OCI-LY1 (cell line): Measurements from ENCODE around the gene NDC80.
A peak's percentile ranks its signal among the peaks of the same experiment; 100 is the strongest.
"Not testable (repeated sequence)": the region's sequence is repeated elsewhere in the genome, so short reads cannot be mapped to it uniquely, and the experiment has no call there.

Experiments used
- H2AFZ ChIP-seq: fragments of 200-600 bp; sonication (generic), shearing (Covaris generic); 2 replicates; pipeline ENCODE4 v1.6.0; 2014; ENCODE audit warnings: antibody characterized with exemption, mild to moderate bottlenecking, low read length
- H3F3A ChIP-seq: fragments of 200-600 bp; sonication (generic), shearing (Covaris generic); 2 replicates; pipeline ENCODE4 v1.6.0; 2014; ENCODE audit warnings: mild to moderate bottlenecking, antibody characterized with exemption, low read length, moderate library complexity; ENCODE audit not compliant: insufficient read depth
- H3K27ac ChIP-seq: fragments of 200-600 bp; sonication (generic); 2 replicates; pipeline ENCODE4 v1.5.1; 2014; ENCODE audit warnings: low read length, mixed run types, mild to moderate bottlenecking, low read depth; ENCODE audit not compliant: poor library complexity, severe bottlenecking
- H3K27me3 ChIP-seq: fragments of 200-600 bp; sonication (generic); 2 replicates; pipeline ENCODE4 v1.6.0; 2014; ENCODE audit warnings: antibody characterized with exemption, mild to moderate bottlenecking, low read length, moderate library complexity; ENCODE audit not compliant: insufficient read depth
- H3K36me3 ChIP-seq: fragments of 200-600 bp; sonication (generic); 2 replicates; pipeline ENCODE4 v1.6.1; 2014; ENCODE audit warnings: mild to moderate bottlenecking, antibody characterized with exemption, low read length, moderate library complexity, mixed read lengths; ENCODE audit not compliant: insufficient read depth
- H3K4me1 ChIP-seq: fragments of 200-600 bp; sonication (generic); 2 replicates; pipeline ENCODE4 v1.5.1; 2014; ENCODE audit warnings: mild to moderate bottlenecking, low read length, moderate library complexity; ENCODE audit not compliant: insufficient read depth, severe bottlenecking
- H3K4me2 ChIP-seq: fragments of 200-600 bp; sonication (generic), shearing (Covaris generic); 2 replicates; pipeline ENCODE4 v1.6.1; 2014; ENCODE audit warnings: low read length
- H3K4me3 ChIP-seq: fragments of 200-600 bp; sonication (generic); 2 replicates; pipeline ENCODE4 v1.5.1; 2014; ENCODE audit warnings: low read length, low read depth, mild to moderate bottlenecking, mixed read lengths; ENCODE audit not compliant: poor library complexity, severe bottlenecking
- H3K79me2 ChIP-seq: fragments of 200-600 bp; shearing (Covaris generic); 2 replicates; pipeline ENCODE4 v1.6.1; 2016; ENCODE audit warnings: mixed run types, low read length, mixed read lengths; ENCODE audit not compliant: insufficient read depth
- H3K9ac ChIP-seq: fragments of 200-600 bp; sonication (generic), shearing (Covaris generic); 2 replicates; pipeline ENCODE4 v1.6.1; 2014; ENCODE audit warnings: mild to moderate bottlenecking, low read length, mixed read lengths
- H3K9me2 ChIP-seq: fragments of 200-600 bp; sonication (generic), shearing (Covaris generic); 2 replicates; pipeline ENCODE4 v1.6.1; 2014; ENCODE audit warnings: low read depth, mild to moderate bottlenecking, low read length, mixed read lengths
- H3K9me3 ChIP-seq: fragments of 200-600 bp; shearing (Covaris generic); 2 replicates; pipeline ENCODE4 v1.6.1; 2014; ENCODE audit warnings: low read length, mixed read lengths
- H4K20me1 ChIP-seq: fragments of 200-600 bp; sonication (generic), shearing (Covaris generic); 2 replicates; pipeline ENCODE4 v1.6.0; 2016; ENCODE audit warnings: mild to moderate bottlenecking, low read length; ENCODE audit not compliant: insufficient read depth
- EZH2 ChIP-seq: fragments of 200-600 bp; sonication (generic), shearing (Covaris generic); IDR thresholded peaks from 2 replicates; pipeline ENCODE4 v1.8.0; 2017; ENCODE audit warnings: borderline replicate concordance, mixed run types, mild to moderate bottlenecking, antibody characterized with exemption, low read length, moderate library complexity, mixed read lengths
- TF ChIP-seq, protein P1 (sequence below): fragments of 200-600 bp; sonication (generic), shearing (Covaris generic); IDR thresholded peaks from 2 replicates; pipeline ENCODE4 v1.5.1; 2017; ENCODE audit warnings: mild to moderate bottlenecking, antibody characterized with exemption, low read length, moderate library complexity, mixed read lengths

Gene NDC80

DNA sequence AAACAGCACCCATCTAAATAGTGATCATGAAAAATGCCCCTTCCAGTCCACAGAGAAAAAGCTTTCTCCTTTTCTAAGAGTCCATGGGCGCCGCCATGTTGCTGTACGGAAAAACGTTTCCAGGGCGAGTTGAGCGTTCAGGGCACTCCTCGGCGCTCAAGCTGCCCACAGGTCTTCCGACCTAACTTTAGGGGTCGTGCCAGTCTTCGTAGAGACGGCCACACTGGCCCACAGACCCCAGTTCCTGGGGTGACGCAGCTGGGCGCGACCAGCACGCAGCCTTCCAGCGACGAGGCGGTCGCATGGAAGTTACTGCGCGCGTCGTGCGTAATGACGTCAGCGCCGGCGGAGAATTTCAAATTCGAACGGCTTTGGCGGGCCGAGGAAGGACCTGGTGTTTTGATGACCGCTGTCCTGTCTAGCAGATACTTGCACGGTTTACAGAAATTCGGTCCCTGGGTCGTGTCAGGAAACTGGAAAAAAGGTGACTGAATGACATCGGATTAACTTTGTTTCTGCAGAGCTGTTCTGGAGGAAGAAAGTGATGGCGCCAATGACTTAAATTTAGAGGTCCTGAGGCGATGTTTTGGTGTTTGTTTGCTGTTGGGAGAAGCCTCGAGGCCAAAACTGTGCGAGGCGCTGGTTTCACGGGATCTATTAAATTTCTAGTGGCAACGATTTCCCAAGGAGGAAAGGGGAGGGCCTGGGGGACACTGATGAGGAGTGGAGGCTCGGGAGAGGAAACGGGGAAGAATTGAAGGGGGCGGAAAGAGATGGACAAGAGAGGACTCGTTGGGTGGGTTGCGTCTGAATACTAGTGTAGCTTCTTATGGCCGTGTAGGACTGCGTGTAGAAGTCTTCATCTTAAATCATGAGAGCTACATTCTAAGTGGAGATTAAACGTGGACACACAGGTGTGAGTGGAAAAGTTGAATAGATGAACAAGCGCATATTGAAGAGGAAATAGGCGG lies at the start of gene NDC80, which contains the start of gene METTL4:
Gene NDC80 (plus strand): TSS at position 358 of the 971 bp plus-strand sequence. CDS start 1,429 bp downstream, outside the sequence.
Gene METTL4 (minus strand): TSS at position 306 of the 971 bp plus-strand sequence. CDS start 4,289 bp downstream, outside the sequence.
- peak within 1 kb of the TSS; percentile 95 for H3K4me2 ChIP-seq
- no peak within 1 kb of the TSS for H2AFZ ChIP-seq
- TF ChIP-seq, protein P1, sequence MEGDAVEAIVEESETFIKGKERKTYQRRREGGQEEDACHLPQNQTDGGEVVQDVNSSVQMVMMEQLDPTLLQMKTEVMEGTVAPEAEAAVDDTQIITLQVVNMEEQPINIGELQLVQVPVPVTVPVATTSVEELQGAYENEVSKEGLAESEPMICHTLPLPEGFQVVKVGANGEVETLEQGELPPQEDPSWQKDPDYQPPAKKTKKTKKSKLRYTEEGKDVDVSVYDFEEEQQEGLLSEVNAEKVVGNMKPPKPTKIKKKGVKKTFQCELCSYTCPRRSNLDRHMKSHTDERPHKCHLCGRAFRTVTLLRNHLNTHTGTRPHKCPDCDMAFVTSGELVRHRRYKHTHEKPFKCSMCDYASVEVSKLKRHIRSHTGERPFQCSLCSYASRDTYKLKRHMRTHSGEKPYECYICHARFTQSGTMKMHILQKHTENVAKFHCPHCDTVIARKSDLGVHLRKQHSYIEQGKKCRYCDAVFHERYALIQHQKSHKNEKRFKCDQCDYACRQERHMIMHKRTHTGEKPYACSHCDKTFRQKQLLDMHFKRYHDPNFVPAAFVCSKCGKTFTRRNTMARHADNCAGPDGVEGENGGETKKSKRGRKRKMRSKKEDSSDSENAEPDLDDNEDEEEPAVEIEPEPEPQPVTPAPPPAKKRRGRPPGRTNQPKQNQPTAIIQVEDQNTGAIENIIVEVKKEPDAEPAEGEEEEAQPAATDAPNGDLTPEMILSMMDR = no peak
- no peak for TF ChIP-seq EZH2
- peak within 1 kb of the TSS; percentile 77 for H3K27ac ChIP-seq
- H3K79me2 ChIP-seq = peaks cover 38% of the 10 kb centered on the region
- H3K4me1 ChIP-seq = peaks cover 37% of the 10 kb centered on the region
- no peaks in the 10 kb centered on the region for H4K20me1 ChIP-seq
- H3K9me2 ChIP-seq = no peaks in the 10 kb centered on the region
- peak within 1 kb of the TSS; percentile 98 for H3K9ac ChIP-seq
- H3K9me3 ChIP-seq = no peaks in the 10 kb centered on the region
- peak within 1 kb of the TSS; percentile 96 for H3K4me3 ChIP-seq
- no peaks in the 10 kb centered on the region for H3F3A ChIP-seq
- H3K36me3 ChIP-seq = peaks cover 20% of the 10 kb centered on the region
- H3K27me3 ChIP-seq = no peaks in the 10 kb centered on the region

DNA sequence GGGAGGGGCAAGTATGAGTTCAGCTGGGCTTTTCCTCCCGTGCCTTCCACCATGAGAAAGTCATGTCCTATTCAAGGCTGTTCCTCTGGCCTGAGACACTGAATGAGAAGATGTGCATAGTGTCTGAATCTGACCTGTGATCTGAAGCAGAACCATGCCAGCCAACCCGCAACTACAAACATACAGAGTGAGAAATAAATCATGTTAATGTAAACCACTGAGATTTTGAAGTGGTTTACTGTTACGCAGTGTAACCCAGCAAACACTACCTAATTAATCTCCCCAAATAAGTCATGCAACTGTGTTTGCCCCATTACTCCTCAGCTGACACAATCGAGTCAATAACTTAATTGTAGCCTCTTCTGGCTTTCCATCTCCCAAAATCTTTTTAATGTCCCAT lies 49.2 kb upstream of the NDC80 start:
- Histone ChIP-seq H3K27ac (no peak overlapping the region), H3K4me2 (no peak overlapping the region), H3K36me3 (no peaks in the 10 kb centered on the region), H3K4me1 (peaks cover 10% of the 10 kb centered on the region), H3K9me3 (no peaks in the 10 kb centered on the region), H3K27me3 (no peaks in the 10 kb centered on the region), H2AFZ (no peak overlapping the region; the same call in 1 of the 2 replicates), H3K9ac (no peak overlapping the region), H3F3A (no peaks in the 10 kb centered on the region), H3K9me2 (no peaks in the 10 kb centered on the region), H3K4me3 (no peak overlapping the region), H4K20me1 (no peaks in the 10 kb centered on the region), H3K79me2 (no peaks in the 10 kb centered on the region)
- TF ChIP-seq, protein P1 = no peak
- no peak for TF ChIP-seq EZH2

DNA sequence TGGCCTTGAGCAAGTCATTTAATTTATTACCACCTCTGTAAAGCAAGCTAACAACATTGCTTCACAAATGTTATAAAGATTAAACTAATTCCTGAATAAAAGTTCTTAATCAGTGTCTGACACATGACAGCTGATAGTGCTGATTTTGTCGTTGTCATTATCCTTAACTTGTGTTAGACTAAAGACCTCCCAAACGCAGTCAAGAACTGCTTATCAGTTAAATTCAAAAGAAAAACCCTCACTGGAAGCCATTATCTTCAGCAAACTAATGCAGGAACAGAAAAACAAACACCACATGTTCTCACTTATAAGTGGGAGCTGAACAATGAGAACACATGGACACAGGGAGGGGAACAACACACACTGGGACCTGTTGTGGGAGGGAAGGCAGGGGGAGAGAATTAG lies 46.6 kb upstream of the NDC80 start:
- not testable (repeated sequence) for H3K36me3 ChIP-seq, H2AFZ ChIP-seq, H4K20me1 ChIP-seq, H3K27me3 ChIP-seq, H3K9ac ChIP-seq, H3K9me3 ChIP-seq, H3K9me2 ChIP-seq, H3F3A ChIP-seq, H3K4me2 ChIP-seq, H3K79me2 ChIP-seq, H3K27ac ChIP-seq, H3K4me3 ChIP-seq, H3K4me1 ChIP-seq
